ENCODE data around the gene MC1R.
"Not testable (repeated sequence)": the region's sequence is repeated elsewhere in the genome, so short reads cannot be mapped to it uniquely, and the experiment has no call there.

The MC1R gene

GRCh38 chr16:89935620-89936019 lies 17.0 kb downstream of the MC1R start:
- DNase-seq: not testable (repeated sequence)

GRCh38 chr16:89936034-89936433 lies 17.4 kb downstream of the MC1R start:
- no peak for DNase-seq

GRCh38 chr16:89936508-89936907 lies 17.8 kb downstream of the MC1R start:
- DNase-seq: no peak

DNA sequence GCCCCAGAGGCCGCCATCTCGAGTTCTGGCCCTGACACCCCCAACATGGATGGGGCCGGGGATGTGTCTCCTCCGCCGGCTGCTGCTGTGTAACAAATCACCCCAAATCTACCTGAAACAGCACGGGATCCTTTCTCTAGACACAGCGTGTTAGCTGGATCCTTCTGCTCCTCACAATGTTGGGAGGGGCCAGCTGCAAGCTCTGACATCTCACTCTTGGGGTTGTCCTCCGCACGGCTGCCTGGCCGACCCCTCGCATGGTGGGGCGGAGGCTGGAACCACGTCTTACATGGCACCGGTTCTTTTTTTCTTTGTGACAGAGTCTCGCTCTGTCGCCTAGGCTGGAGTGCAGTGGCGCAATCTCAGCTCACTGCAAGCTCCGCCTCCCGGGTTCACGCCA lies 18.3 kb downstream of the MC1R start:
- DNase-seq: no peak

DNA sequence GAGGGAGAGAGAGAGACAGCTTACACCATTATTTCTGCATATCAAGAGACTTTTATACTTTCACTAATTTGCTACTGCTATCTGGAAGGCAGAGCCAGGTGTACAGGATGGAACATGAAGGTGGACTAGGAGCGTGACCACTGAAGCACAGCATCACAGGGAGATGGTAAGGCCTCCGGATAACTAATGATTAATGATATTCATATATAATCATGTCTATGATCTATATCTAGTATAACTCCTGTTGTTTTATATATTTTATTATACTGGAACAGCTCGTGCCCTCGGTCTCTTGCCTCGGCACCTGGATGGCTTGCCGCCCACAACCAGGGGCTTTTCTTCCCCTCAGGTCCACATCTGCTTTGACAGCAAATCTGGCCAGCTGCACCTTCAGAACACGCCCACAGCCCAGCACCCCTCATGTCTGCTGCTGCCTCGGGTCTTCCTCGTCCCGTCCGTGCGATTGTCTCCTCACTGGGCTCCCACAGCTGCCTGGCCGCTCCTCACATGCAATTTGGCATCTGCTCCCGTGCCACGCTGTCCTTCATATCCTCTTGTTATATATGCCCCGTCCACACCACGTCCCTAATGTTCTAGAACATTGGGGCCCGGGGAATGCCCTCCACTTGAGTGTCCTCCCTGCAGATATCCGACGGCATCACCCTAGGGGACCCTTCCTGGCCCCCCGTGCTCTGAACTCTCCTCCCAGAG lies 19.7 kb downstream of the MC1R start:
- DNase-seq: no peak

DNA sequence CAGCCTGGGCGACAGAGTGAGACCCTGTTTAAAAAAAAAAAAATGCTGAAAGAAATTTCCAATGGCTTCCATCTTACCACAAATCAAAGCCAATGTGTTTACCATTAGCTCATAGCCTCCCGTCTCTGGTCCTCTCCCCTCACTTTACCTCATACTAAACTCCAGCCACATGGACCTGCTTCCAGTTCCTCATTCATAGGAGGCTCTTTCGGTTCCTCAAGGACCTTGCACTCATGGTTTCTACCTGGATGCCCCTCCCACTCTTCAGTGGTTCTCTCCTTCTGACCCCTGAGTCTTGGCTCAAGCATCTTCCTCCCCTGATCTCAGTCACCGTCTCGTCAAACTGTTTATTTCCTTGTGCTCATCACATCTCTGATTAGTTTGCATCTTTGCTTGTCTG lies 26.1 kb downstream of the MC1R start:
- no peak for DNase-seq

- no peak for DNase-seq
Measured at GRCh38 chr16:89945654-89946053, 27.0 kb downstream of the MC1R start.

DNA sequence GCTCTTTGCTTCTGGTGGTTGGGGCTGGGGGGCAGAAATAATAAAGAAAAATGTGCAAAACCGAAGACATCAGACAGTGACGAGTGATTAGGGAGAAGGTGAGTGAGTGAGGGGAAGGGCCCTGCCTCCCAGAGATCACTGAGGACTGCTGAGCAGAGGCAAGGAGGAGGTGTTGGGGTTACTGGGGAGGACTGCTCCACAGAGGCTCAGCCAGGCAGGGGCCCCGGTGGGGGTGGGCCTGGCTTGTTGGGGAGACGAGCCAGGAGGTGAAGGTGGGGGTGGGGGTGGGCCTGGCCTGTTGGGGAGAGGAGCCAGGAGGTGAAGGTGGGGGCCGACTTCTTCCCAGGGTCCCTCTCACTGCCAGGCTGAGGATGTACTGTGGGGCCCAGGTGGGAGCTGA lies 27.9 kb downstream of the MC1R start:
- DNase-seq: no peak

- DNase-seq: no peak
Measured at GRCh38 chr16:89949121-89949742, 30.6 kb downstream of the MC1R start.

DNA sequence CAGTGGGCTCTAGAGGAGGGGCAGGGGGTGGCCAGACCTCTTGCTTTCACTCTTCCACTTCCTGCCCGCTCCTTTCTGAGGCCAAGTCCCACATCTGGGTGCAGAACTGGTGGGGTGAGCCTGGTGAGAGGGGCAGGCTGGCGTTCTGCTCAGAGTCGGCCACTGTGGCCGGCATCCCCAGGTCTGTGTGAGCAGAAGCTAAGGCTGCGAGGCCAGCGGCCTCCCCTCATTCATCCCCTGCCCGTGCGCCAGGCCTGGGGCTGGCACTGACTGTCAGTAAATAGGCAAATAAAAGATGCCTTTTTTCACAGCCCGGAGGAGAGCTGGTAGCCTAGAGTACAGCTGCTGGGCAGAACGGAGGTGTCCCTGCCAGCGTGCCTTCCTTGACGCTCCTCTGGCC lies 31.1 kb downstream of the MC1R start:
- DNase-seq: no peak

DNA sequence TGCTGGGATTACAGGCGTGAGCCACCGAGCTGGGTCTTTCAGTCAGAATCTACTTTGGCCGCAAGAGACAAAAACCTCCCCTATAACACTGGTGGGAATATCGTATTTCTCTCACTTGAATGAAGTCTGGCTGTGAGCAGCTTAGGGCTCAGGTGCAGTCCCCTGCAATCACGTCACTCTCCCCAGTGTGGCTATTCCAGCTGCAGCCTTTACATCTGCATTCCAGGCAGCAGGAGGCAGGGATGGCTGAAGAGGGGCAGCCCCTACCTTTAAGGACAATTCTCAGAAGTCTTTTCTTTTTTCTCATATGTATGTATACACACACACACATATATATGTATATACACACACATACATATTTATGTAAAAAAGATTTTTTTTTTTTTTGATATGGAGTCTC lies 32.8 kb downstream of the MC1R start:
- DNase-seq: no peak

DNA sequence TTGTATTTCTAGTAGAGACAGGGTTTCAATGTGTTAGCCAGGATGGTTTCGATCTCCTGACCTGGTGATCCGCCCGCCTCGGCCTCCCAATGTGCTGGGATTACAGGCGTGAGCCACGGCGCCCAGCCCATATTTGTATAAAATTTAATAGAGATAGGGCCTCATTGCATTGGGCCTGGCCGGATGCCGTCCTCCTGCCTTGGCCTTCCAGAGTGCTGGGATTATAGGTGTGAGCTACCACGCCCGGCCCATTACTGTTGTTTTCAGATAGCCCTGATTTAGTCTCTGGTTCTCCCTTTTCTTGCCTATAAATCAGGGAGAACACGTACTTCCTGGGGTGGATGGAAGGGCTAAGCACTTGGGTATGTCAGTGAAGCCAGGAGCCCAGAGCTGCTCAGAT lies 33.4 kb downstream of the MC1R start:
- DNase-seq: no peak

GRCh38 chr16:89952551-89952950 lies 33.9 kb downstream of the MC1R start:
- no peak for DNase-seq

DNA sequence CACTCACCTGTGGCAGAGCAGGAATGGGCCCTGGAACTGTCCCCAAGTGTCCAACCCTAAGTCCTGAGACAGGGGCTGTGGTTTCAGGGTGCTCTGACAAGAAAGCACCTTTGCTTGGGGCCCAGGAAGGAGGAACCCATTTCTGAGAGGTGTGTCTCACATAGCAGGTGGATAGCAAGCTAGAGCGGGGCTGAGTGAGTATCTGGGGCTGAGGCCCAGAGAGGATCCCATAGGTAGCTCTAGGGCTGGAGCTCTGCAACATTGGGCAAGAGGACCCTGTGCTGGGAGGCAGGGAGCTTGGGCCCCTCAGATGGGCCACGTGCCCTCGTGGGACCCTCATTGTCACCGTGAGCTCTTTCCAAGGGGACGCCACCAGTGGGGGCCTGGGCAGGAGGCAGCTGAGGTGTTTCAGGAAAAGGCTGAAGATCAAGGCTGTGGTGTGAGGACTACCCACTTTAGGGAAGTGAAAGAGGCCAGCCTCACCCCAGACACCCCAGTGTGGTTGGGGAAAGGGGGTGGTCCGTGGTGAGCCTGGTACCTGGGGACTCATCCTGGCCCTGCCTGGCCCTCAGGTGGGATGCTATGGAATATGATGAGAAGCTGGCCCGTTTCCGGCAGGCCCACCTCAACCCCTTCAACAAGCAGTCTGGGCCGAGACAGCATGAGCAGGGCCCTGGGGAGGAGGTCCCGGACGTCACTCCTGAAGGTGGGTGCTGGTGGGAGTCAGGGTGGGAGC lies 35.2 kb downstream of the MC1R start:
- DNase-seq: no peak

GRCh38 chr16:89954462-89954861 lies 35.8 kb downstream of the MC1R start:
- no peak for DNase-seq

DNA sequence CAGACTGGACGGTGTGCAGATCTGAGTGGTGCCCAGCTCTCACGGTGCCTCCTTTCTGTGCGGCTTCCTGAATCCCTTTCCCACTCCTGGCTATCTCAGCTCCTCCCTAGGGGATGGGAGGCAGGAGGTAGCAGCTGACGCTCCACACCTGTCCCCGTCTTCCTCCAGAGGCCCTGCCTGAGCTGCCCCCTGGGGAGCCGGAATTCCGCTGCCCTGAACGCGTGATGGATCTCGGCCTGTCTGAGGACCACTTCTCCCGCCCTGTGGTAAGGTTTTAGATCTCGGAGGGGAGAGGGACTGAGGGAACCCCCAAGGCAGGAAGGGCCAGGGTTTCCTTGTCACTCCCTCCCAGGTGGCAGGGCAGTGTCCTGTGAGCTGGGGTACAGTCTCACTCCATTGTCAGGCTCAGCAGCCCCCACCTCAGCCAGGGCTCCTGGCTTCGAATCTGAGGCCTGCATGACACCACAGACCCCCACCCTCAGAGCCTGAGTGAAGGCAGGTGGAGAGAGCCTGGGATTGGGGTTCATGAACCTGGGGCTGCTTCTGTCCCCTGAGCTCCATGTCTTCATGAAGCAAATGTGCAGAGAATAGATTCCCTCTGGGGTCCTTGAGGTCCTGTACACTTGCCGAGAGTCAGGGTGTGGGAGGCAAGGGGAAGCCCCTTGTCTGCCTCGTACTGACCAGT lies 36.5 kb downstream of the MC1R start:
- DNase-seq: no peak

DNA sequence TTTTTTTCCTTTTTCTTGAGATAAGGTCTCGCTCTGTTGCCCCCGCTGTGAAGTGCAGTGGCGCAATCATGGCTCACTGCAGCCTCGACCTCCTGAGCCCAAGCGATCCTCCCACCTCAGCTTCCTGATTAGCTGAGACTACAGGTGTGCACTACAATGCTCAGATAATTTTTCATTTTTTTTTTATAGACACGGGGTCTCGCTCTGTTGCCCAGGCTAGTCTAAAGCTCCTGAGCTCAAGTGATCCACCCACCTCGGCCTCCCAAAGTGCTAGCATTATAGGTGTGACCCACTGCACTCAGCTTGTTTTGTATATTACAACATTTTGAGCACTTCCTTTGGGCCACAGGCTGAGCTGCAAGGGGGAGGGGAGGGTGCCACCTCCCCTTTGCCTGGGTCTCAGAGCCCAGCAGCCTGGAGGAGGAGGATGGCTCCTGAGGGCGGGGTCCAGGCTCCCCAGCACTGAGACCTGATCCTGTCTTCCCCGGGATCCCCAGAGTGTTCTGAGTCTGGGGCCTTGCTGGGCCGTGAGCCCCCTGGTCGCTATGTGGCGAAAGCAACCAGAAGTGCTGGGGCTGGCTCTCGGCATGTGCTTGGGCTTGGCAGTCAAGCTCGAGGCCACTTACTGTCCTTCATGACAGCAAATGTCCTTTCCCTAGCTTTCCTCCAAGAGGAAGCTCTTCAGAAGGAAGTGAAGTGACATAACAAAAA lies 38.0 kb downstream of the MC1R start:
- no peak for DNase-seq

- DNase-seq: no peak
Measured at GRCh38 chr16:89957216-89957785, 38.6 kb downstream of the MC1R start.

- no peak for DNase-seq
Measured at GRCh38 chr16:89958068-89958467, 39.4 kb downstream of the MC1R start.

GRCh38 chr16:89958596-89958995 lies 39.9 kb downstream of the MC1R start:
- no peak for DNase-seq

DNA sequence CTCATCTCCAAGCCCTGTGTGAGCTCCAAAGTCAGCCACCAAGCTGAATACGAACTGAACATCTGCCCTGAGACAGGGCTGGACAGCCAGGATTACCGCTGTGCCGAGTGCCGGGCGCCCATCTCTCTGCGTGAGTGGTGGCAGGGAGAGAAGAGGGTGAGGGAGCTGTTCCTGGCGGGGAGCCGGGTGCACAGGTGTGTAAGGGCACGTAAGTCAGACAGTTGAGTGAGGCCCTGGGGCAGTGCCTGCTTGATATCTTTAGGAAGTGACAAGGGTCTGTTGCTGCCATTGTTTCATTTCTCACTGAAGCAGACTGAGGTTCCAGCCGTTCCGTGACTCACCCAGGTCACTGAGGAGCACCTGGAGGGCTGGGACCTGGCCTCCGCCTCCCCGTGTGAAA lies 42.3 kb downstream of the MC1R start:
- DNase-seq: no peak

GRCh38 chr16:89961920-89962319 lies 43.3 kb downstream of the MC1R start:
- no peak for DNase-seq
